Measurements from ENCODE around the gene GALNT9.

The GALNT9 gene

GRCh38 chr12:132219323-132219722 is 110.1 kb downstream of the GALNT9 start:
- DNase-seq (ENCODE audit: low spot score): no peak
- Histone ChIP-seq H3K4me3 (no peak overlapping the region), H3K27ac (no peak overlapping the region)
- no peak for TF ChIP-seq CTCF (IDR thresholded peaks at IDR 0.05)

GRCh38 chr12:132218915-132219314 is 110.5 kb downstream of the GALNT9 start:
- Histone ChIP-seq H3K27ac (no peak overlapping the region), H3K4me3 (no peak overlapping the region)
- TF ChIP-seq CTCF (IDR thresholded peaks at IDR 0.05): no peak
- DNase-seq (ENCODE audit: low spot score): no peak

- no peak for TF ChIP-seq CTCF (IDR thresholded peaks at IDR 0.05)
- no peak for DNase-seq (ENCODE audit: low spot score)
- H3K4me3 ChIP-seq: no peak overlapping the region
- no peak overlapping the region for H3K27ac ChIP-seq
Observed at GRCh38 chr12:132218527-132218875, 110.9 kb downstream of the GALNT9 start.

- no peak for TF ChIP-seq CTCF (IDR thresholded peaks at IDR 0.05)
- no peak overlapping the region for H3K27ac ChIP-seq
- no peak overlapping the region for H3K4me3 ChIP-seq
- no peak for DNase-seq (ENCODE audit: low spot score)
Observed at GRCh38 chr12:132217800-132218526, 111.4 kb downstream of the GALNT9 start.

GRCh38 chr12:132217371-132217770 is 112.0 kb downstream of the GALNT9 start:
- no peak for TF ChIP-seq CTCF (IDR thresholded peaks at IDR 0.05)
- no peak overlapping the region for H3K4me3 ChIP-seq
- no peak for DNase-seq (ENCODE audit: low spot score)

GRCh38 chr12:132216354-132216987 is 112.9 kb downstream of the GALNT9 start:
- Histone ChIP-seq H3K27ac (no peak overlapping the region), H3K4me3 (no peak overlapping the region)
- no peak for DNase-seq (ENCODE audit: low spot score)
- no peak for TF ChIP-seq CTCF (IDR thresholded peaks at IDR 0.05)

More at GRCh38 chr12:132217371-132217770, 112.0 kb downstream of the GALNT9 start:
- H3K27ac ChIP-seq: no peak overlapping the region
